ENCODE data around the gene DGKQ. TPM values are rescaled to one million over a fixed set of nuclear protein-coding genes. Genes with fewer than 3 reads are reported as not detected.

Gene DGKQ
- total RNA-seq, 1 donor from 2014 or later: 19.8 TPM

- DNase-seq (ENCODE audit: extremely low read depth, low read depth, low spot score): no peak
These were observed 63.5 kb downstream of the DGKQ start for GRCh38 chr4:909821-910220.

GRCh38 chr4:909131-909571 is 64.2 kb downstream of the DGKQ start:
- DNase-seq (ENCODE audit: extremely low read depth, low read depth, low spot score): no peak

Other genes starting within 250 kb of the DGKQ start
- 0.29 TPM in 1 of 2 replicates, not detected in the other for gene CPLX1, start 147.4 kb downstream of the DGKQ start, total RNA-seq
- gene GAK, start 41.3 kb downstream of the DGKQ start, total RNA-seq: 128 and 176 TPM in 2 replicates
- gene TMEM175, start 41.1 kb downstream of the DGKQ start, total RNA-seq: 20.2 and 29.3 TPM in 2 replicates
- 32.3 and 47.9 TPM in 2 replicates for gene IDUA, start 13.5 kb upstream of the DGKQ start, total RNA-seq
- 0.05 and 0.41 TPM in 2 replicates for gene SLC26A1, start 19.8 kb upstream of the DGKQ start, total RNA-seq
- 22.3 and 27.7 TPM in 2 replicates for gene FGFRL1, start 38.1 kb upstream of the DGKQ start, total RNA-seq
- 0.29 and 4.9 TPM in 2 replicates for gene RNF212, start 140.0 kb upstream of the DGKQ start, total RNA-seq
- gene SPON2, start 199.0 kb upstream of the DGKQ start, total RNA-seq: 4.6 and 5.1 TPM in 2 replicates

Measured in glomerular endothelial cell (primary cell).